Measurements from ENCODE around the gene NUPR2.
"Not testable (repeated sequence)": the region's sequence is repeated elsewhere in the genome, so short reads cannot be mapped to it uniquely, and the experiment has no call there.

NUPR2 gene

GRCh38 chr7:56086761-56087160 lies 29.5 kb downstream of the NUPR2 start:
- DNase-seq (ENCODE audit: low spot score) = no peak

DNA sequence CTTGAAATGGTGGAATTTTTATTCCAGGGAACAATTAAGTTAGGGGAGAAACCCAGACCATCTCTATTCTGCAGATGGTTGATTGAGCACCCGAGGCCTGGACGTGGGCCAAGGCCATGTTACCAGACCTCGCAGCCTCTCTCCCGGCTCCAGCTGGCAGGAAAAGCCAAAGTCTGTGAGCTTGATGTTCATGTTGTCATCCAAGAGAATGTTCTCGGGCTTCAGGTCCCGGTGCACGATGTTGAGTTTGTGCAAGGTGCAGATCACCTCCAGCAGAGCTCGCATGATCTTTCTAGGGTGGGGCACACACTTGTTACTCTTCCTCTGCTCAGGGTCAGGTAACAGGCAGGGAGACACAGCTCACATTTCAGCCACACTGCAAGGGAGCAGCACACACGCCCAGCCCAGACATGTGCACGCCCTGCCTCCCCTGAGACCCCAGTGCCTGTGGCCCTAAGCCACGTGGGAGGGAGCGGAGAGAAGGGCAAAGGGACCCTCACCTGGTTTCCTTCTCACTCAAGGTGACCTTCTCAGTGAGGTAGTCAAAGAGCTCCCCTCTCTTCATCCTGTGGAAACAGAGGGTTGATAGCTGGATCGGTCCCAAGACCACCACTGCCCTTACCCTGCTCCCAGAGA lies 32.9 kb downstream of the NUPR2 start:
- DNase-seq (ENCODE audit: low spot score) = no peak

DNA sequence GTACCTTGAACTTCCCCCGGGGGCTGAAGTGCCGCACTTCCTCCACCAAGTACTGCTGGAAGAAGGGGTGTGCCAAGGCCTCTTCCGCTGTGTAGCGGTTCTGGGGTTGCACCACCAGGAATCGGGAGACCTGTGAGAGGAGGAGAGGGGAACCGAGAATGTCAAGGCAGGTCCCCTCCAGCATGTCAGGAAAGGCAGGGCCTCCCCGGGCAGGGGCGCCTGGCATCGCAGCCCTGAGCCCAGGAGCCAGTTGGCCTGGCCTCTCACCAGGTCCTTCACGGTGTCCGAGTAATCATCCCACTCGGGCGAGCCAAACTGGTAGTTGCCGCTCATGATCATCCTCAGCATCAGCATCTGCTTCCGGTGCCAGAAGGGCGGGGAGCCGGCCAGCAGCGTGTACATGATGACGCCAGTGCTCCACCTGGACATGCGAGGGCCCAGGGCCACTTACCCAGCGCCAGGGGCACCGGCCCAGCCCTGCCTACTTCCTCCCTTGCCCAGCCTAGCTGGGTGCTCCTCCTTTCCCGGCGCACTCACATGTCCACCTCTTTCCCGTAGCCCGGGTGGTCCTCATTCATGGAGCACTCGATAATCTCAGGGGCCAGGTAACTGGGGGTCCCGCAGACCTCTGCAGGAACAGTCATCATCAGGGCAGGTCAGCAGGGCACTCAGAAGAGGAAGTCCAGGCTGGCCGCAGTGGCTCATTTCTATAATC lies 34.4 kb downstream of the NUPR2 start:
- DNase-seq (ENCODE audit: low spot score) = no peak

DNA sequence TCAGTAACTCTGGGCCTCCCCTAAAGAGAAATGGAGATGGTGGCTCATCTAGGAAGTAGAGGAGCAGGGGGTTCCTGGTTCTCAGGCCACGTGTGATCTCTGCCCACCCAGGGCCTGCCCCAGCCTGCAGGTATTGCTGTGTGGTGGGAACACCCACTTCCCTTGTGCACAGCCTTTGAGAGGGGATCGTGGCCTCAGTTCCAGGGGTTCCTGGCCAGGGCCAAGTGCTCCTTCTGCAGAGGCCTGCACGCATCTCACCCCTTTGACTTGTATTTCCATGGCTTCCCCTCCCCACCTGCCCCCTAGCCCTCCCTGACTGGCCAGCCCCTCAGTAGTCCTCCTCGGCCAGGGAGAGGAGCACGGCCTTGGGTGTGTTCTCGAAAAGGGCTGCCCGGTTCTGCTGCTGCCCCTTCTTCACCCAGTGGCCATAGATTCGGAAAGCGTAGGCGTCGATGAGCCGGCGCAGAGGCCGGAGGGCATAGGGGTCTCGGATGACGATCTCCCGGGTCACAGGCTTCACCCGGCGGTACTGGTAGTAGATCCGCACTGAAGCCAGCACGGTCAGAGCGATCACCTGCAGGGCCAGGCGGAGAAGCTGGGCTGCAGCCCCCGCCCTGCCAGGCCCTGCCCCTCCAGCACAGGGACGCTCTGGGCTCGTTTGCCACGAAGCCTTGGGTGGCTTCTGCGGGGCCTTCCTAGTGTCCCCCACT lies 35.3 kb downstream of the NUPR2 start:
- DNase-seq (ENCODE audit: low spot score) = not testable (repeated sequence)

DNA sequence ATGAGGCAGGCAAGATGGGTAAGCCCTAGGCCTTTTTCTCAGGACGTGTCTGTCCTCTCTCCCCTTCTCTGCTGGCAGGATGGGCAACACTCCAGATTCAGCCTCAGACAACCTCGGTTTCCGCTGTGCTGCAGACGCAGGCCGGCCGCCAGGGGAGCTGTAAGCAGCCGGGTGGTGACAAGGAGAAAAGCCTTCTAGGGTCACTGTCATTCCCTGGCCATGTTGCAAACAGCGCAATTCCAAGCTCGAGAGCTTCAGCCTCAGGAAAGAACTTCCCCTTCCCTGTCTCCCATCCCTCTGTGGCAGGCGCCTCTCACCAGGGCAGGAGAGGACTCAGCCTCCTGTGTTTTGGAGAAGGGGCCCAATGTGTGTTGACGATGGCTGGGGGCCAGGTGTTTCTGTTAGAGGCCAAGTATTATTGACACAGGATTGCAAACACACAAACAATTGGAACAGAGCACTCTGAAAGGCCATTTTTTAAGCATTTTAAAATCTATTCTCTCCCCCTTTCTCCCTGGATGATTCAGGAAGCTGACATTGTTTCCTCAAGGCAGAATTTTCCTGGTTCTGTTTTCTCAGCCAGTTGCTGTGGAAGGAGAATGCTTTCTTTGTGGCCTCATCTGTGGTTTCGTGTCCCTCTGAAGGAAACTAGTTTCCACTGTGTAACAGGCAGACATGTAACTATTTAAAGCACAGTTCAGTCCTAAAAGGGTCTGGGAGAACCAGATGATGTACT lies 36.6 kb downstream of the NUPR2 start:
- DNase-seq (ENCODE audit: low spot score) = no peak

GRCh38 chr7:56078196-56078595 lies 38.0 kb downstream of the NUPR2 start:
- no peak for DNase-seq (ENCODE audit: low spot score)

- no peak for DNase-seq (ENCODE audit: low spot score)
Measured at GRCh38 chr7:56077681-56078080, 38.5 kb downstream of the NUPR2 start.

- DNase-seq (ENCODE audit: low spot score) = peak; percentile 86
Measured at GRCh38 chr7:56074371-56074791, 41.8 kb downstream of the NUPR2 start.

DNA sequence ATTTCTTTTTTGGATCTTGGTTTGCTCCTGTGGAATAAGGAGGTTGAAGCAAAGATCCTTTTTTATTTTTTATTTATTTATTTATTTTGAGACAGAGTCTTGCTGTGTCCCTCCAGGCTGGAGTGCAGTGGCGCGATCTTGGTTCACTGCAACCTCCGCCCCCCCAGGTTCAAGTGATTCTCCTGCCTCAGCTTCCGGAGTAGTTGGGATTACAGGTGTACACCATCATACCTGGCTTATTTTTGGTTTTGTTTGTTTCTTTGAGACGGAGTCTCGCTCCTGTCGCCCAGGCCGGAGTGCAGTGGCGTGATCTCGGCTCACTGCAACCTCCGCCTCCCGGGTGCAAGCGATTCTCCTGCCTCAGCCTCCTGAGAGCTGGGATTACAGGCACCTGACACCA lies 49.8 kb downstream of the NUPR2 start:
- DNase-seq (ENCODE audit: low spot score) = not testable (repeated sequence)

Data from hematopoietic multipotent progenitor cell treated with erythropoietin and hydrocortisone succinate and interleukin-3 and kit ligand, for 17 days (in vitro differentiated cells).